GM12865 (cell line): ENCODE measurements around the gene KCNH5.

Experiments used
- DNase-seq: peaks from one replicate; pipeline ENCODE4 v3.0.0; 2010; ENCODE audit warnings: low read depth
- H3K4me3 ChIP-seq: 2 replicates; pipeline ENCODE4 v1.5.1; 2011; ENCODE audit warnings: mild to moderate bottlenecking, low read depth, low read length, control low read depth
- CTCF ChIP-seq: IDR thresholded peaks from 2 replicates; pipeline ENCODE4 v1.5.1; 2011; ENCODE audit warnings: low read length, control low read depth, low read depth, inconsistent platforms; ENCODE audit not compliant: insufficient read depth; ENCODE audit errors: missing control alignments

Gene KCNH5

DNA sequence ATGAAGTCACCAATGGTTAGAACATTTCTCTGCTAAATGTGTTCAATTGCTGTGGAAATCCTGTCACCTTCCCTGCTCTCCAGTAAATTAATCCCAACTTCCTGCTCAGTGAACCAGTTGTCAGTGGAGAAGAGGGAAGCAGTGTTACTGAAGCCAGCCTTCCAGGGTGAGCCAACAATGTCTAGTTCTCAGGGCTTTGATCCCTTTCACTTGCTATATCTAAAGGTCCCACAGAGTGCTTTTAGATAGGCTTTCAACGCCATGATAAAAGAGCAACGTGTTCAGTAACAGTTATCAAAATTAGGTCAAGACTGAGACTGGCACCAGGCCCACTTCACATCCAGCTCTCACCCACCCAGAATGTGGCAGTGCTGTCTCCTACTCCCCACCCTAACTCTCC lies 139.7 kb downstream of the KCNH5 start:
- no peak for TF ChIP-seq CTCF
- no peak for DNase-seq
- no peak overlapping the region for H3K4me3 ChIP-seq

GRCh38 chr14:62897771-62898170 lies 147.5 kb downstream of the KCNH5 start:
- no peak for TF ChIP-seq CTCF
- no peak for DNase-seq

DNA sequence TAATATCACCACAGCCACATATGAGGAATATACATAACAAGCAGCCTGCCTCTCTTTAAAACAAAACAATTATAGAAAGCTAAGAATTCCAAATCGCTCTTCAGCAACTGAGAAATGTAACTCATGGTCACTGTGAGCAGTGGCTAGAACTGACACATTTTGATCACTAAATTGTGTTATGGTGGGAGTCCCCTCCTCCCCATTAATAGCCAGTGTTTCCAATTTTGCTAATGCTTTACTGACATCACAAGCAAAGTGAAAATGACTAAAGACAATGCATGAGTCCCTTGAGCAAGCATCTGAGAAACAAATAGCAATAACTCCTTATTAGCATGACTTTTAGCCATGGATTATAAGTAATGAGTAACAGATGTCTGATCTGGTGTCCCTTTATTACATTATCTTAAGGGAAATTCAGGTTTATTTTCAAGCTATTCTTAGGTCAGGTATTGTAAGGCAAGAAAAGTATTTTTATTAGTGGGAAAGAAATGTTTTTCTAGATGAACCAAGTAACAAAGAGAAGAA lies 148.3 kb downstream of the KCNH5 start:
- TF ChIP-seq CTCF, result no peak
- H3K4me3 ChIP-seq, result no peak overlapping the region
- no peak for DNase-seq

More at GRCh38 chr14:62897771-62898170, 147.5 kb downstream of the KCNH5 start:
- H3K4me3 ChIP-seq, result no peak overlapping the region

GRCh38 chr14:62894736-62895135 lies 150.5 kb downstream of the KCNH5 start:
- TF ChIP-seq CTCF, result no peak
- no peak overlapping the region for H3K4me3 ChIP-seq
- no peak for DNase-seq

GRCh38 chr14:62889364-62889763 lies 155.9 kb downstream of the KCNH5 start:
- no peak overlapping the region for H3K4me3 ChIP-seq
- DNase-seq, result no peak
- TF ChIP-seq CTCF, result no peak

GRCh38 chr14:62886461-62886860 lies 158.8 kb downstream of the KCNH5 start:
- no peak for TF ChIP-seq CTCF
- no peak for DNase-seq

DNA sequence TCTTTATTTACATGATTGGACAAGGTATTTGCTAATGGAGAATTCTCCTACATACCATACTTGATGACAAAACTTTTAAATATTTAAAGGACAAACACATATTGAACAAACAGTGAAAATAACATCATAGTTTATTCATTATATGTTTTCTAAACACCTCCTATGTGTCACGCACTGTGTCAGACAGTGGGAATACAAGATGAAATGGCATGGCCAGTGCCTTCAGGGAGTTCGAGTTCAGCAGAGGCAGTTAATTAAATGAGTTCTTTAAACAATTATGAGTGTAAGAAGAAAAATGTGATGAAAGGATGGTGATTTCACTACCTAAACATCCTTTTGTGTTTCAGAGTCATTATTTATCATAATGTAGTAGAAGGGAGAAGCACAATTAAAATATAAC lies 159.8 kb downstream of the KCNH5 start:
- DNase-seq, result no peak
- H3K4me3 ChIP-seq, result no peak overlapping the region
- no peak for TF ChIP-seq CTCF

More at GRCh38 chr14:62886461-62886860, 158.8 kb downstream of the KCNH5 start:
- H3K4me3 ChIP-seq, result no peak overlapping the region
